Parathyroid adenoma (tissue), 2 donors: ENCODE data around the gene TBC1D5.

Source experiments
- H2AFZ ChIP-seq: fragments of 300-600 bp; sonication (generic); one replicate; pipeline ENCODE4 v1.7.0; 2017; ENCODE audit warnings: antibody characterized with exemption, mild to moderate bottlenecking
- H3K27ac ChIP-seq: fragments of 300-600 bp; sonication (generic); one replicate; pipeline ENCODE4 v1.7.0; 2017
- H3K27me3 ChIP-seq: fragments of 300-600 bp; sonication (generic); one replicate; pipeline ENCODE4 v1.7.0; 2017; ENCODE audit warnings: low read length; ENCODE audit not compliant: control insufficient read depth, insufficient read depth
- H3K36me3 ChIP-seq: fragments of 300-600 bp; sonication (generic); one replicate; pipeline ENCODE4 v1.7.0; 2017; ENCODE audit warnings: low read length; ENCODE audit not compliant: control insufficient read depth, insufficient read depth
- H3K4me1 ChIP-seq: fragments of 300-600 bp; sonication (generic); one replicate; pipeline ENCODE4 v1.7.0; 2017; ENCODE audit warnings: control low read depth
- H3K4me2 ChIP-seq: fragments of 300-600 bp; sonication (generic); one replicate; pipeline ENCODE4 v1.7.0; 2017; ENCODE audit warnings: low read length
- H3K4me3 ChIP-seq: fragments of 300-600 bp; sonication (generic); one replicate; pipeline ENCODE4 v1.7.0; 2017; ENCODE audit warnings: low read depth, low read length
- H3K79me2 ChIP-seq: fragments of 300-600 bp; sonication (generic); one replicate; pipeline ENCODE4 v1.7.0; 2017; ENCODE audit warnings: control low read depth
- H3K9ac ChIP-seq: fragments of 300-600 bp; sonication (generic); one replicate; pipeline ENCODE4 v1.7.0; 2017; ENCODE audit warnings: mild to moderate bottlenecking
- H3K9me3 ChIP-seq: fragments of 300-600 bp; sonication (generic); one replicate; pipeline ENCODE4 v1.7.0; 2017; ENCODE audit warnings: low read length; ENCODE audit not compliant: control insufficient read depth
- CTCF ChIP-seq: fragments of 300-600 bp; sonication (generic); IDR thresholded peaks from one replicate; pipeline ENCODE4 v1.7.0; 2017; ENCODE audit warnings: antibody characterized with exemption, mild to moderate bottlenecking
- donor health status: primary hyperparathyroidism.

TBC1D5 gene

GRCh38 chr3:17233398-17233800 lies 509.0 kb downstream of the TBC1D5 start:
- H3K9ac ChIP-seq, result no peak overlapping the region
- no peak overlapping the region for H3K4me3 ChIP-seq
- H3K4me1 ChIP-seq, result no peaks in the 10 kb centered on the region
- H2AFZ ChIP-seq, result no peak overlapping the region
- H3K27ac ChIP-seq, result no peak overlapping the region
- H3K4me2 ChIP-seq, result no peak overlapping the region
- peak; percentile 39 for TF ChIP-seq CTCF
- H3K9me3 ChIP-seq, result no peaks in the 10 kb centered on the region
- no peaks in the 10 kb centered on the region for H3K36me3 ChIP-seq
- H3K27me3 ChIP-seq, result no peaks in the 10 kb centered on the region
- no peaks in the 10 kb centered on the region for H3K79me2 ChIP-seq

- Histone ChIP-seq H3K27ac (no peak overlapping the region), H3K4me3 (no peak overlapping the region), H3K27me3 (no peaks in the 10 kb centered on the region), H3K4me2 (no peak overlapping the region), H3K9me3 (no peaks in the 10 kb centered on the region), H3K9ac (no peak overlapping the region), H3K79me2 (no peaks in the 10 kb centered on the region), H3K4me1 (no peaks in the 10 kb centered on the region), H2AFZ (no peak overlapping the region), H3K36me3 (no peaks in the 10 kb centered on the region)
- TF ChIP-seq CTCF, result no peak
Measured at GRCh38 chr3:17232442-17232841, 510.0 kb downstream of the TBC1D5 start.

- no peak for TF ChIP-seq CTCF
- H2AFZ ChIP-seq, result no peak overlapping the region
- H3K79me2 ChIP-seq, result no peaks in the 10 kb centered on the region
- no peaks in the 10 kb centered on the region for H3K4me1 ChIP-seq
- H3K27me3 ChIP-seq, result no peaks in the 10 kb centered on the region
- no peaks in the 10 kb centered on the region for H3K36me3 ChIP-seq
- H3K9me3 ChIP-seq, result no peaks in the 10 kb centered on the region
- H3K27ac ChIP-seq, result no peak overlapping the region
- no peak overlapping the region for H3K9ac ChIP-seq
- no peak overlapping the region for H3K4me3 ChIP-seq
- no peak overlapping the region for H3K4me2 ChIP-seq
Measured at GRCh38 chr3:17231537-17232261, 510.7 kb downstream of the TBC1D5 start.

GRCh38 chr3:17227472-17227871 lies 515.0 kb downstream of the TBC1D5 start:
- H3K9me3 ChIP-seq, result no peaks in the 10 kb centered on the region
- H2AFZ ChIP-seq, result no peak overlapping the region
- no peak overlapping the region for H3K4me2 ChIP-seq
- H3K4me3 ChIP-seq, result no peak overlapping the region
- no peak overlapping the region for H3K27ac ChIP-seq
- H3K4me1 ChIP-seq, result no peaks in the 10 kb centered on the region
- H3K27me3 ChIP-seq, result no peaks in the 10 kb centered on the region
- no peak for TF ChIP-seq CTCF
- H3K79me2 ChIP-seq, result no peaks in the 10 kb centered on the region
- no peaks in the 10 kb centered on the region for H3K36me3 ChIP-seq
- no peak overlapping the region for H3K9ac ChIP-seq

- Histone ChIP-seq H3K4me2 (no peak overlapping the region), H2AFZ (no peak overlapping the region), H3K9me3 (no peaks in the 10 kb centered on the region), H3K79me2 (no peaks in the 10 kb centered on the region), H3K9ac (no peak overlapping the region), H3K27ac (no peak overlapping the region), H3K36me3 (no peaks in the 10 kb centered on the region), H3K27me3 (no peaks in the 10 kb centered on the region), H3K4me3 (no peak overlapping the region), H3K4me1 (no peaks in the 10 kb centered on the region)
- no peak for TF ChIP-seq CTCF
Measured at GRCh38 chr3:17221529-17221928, 520.9 kb downstream of the TBC1D5 start.
